HCT116 (cell line): ENCODE measurements around the gene TAF11. TPM values are rescaled to one million over a fixed set of nuclear protein-coding genes. Genes with fewer than 3 reads are reported as not detected.

ENCODE experiments used
- ATAC-seq: fragments of 200-7000 bp; cut with Tn5 transposase; 2 replicates; pipeline ENCODE4 v1.9.1; 2020; ENCODE audit warnings: mild to moderate bottlenecking, moderate library complexity
- BruUV-seq: library from RNA; stranded (reverse); fragments of 400-500 nt; replicated peaks from 2 replicates; lab custom pipeline; 2021; lab: Mats Ljungman, UMichigan
- CTCF ChIA-PET: fragments of 300-600 bp; sonication (Branson Sonifier 250); formaldehyde crosslinking; loops from one replicate; lab custom pipeline; 2021; ENCODE audit warnings: antibody characterized with exemption; lab: Charles Lee
- POLR2A ChIA-PET: fragments of 300-600, 350-600 bp; sonication (Branson Sonifier 250); formaldehyde crosslinking; loops from one replicate; lab custom pipeline; 2021; ENCODE audit warnings: antibody characterized with exemption; lab: Charles Lee
- RAD21 ChIA-PET, 2 experiments: fragments of 300-600 bp; sonication (Branson Sonifier 250); formaldehyde crosslinking; loops; one replicate each; lab custom pipeline; 2023; ENCODE audit warnings: low total read pairs in 2 of 2; ENCODE audit not compliant: uncharacterized antibody in 2 of 2, unreplicated experiment in 2 of 2, low non-redundant PET in 1 of 2; lab: Charles Lee
- DNase-seq: peaks from one replicate; pipeline ENCODE4 v3.0.0-alpha.2; 2010; ENCODE audit warnings: low read depth, low spot score
- H2AFZ ChIP-seq: fragments of 200-600 bp; shearing (Covaris generic), sonication (generic); 2 replicates; pipeline ENCODE4 v1.6.1; 2017; ENCODE audit warnings: low read depth, mixed run types, mixed read lengths, antibody characterized with exemption, low read length; ENCODE audit not compliant: poor library complexity, severe bottlenecking
- H3K27ac ChIP-seq: 2 replicates; pipeline ENCODE4 v1.5.1; 2012; ENCODE audit warnings: low read depth, low read length
- H3K27me3 ChIP-seq: fragments of 200-600 bp; sonication (generic); 2 replicates; pipeline ENCODE4 v1.6.1; 2016; ENCODE audit warnings: mixed run types, low read length, mixed read lengths; ENCODE audit not compliant: insufficient read depth
- H3K36me3 ChIP-seq, 2 experiments: fragments of 200-500 bp in 1 of 2; fragments of 200-600 bp in 1 of 2; sonication (Bioruptor generic) in 1 of 2; sonication (generic) in 1 of 2; 2 replicates each; pipeline versions ENCODE4 v1.5.1 to v1.6.1; 2014 to 2016; ENCODE audit warnings: low read length in 2 of 2, inconsistent platforms in 1 of 2, mixed read lengths in 1 of 2, mixed run types in 1 of 2; ENCODE audit not compliant: insufficient read depth in 2 of 2, control insufficient read depth in 1 of 2
- H3K4me1 ChIP-seq, 2 experiments: fragments of 200-600 bp in 1 of 2; sonication (generic) in 1 of 2; 2 replicates each; pipeline versions ENCODE4 v1.5.1 to v1.6.1; 2012 to 2017; ENCODE audit warnings: low read length in 2 of 2, inconsistent platforms in 1 of 2, mild to moderate bottlenecking in 1 of 2, mixed read lengths in 1 of 2, mixed run types in 1 of 2, moderate library complexity in 1 of 2; ENCODE audit not compliant: insufficient read depth in 2 of 2, control insufficient read depth in 1 of 2
- H3K4me2 ChIP-seq: fragments of 200-600 bp; sonication (generic); 2 replicates; pipeline ENCODE4 v1.6.1; 2017; ENCODE audit warnings: mixed run types, low read length, mixed read lengths
- H3K4me3 ChIP-seq, 2 experiments: fragments of 200-600 bp in 1 of 2; sonication (generic) in 1 of 2; replicated peaks in 1 of 2; 2 replicates each; pipeline ENCODE4 v1.5.1; 2011 to 2016; ENCODE audit warnings: low read length in 2 of 2, control low read depth in 1 of 2, low read depth in 1 of 2, mild to moderate bottlenecking in 1 of 2, mixed read lengths in 1 of 2, mixed run types in 1 of 2
- H3K79me2 ChIP-seq: fragments of 200-600 bp; sonication (generic); 2 replicates; pipeline ENCODE4 v1.6.1; 2017; ENCODE audit warnings: mild to moderate bottlenecking, mixed run types, low read length, moderate library complexity, mixed read lengths; ENCODE audit not compliant: insufficient read depth
- H3K9ac ChIP-seq: fragments of 200-600 bp; sonication (generic); 2 replicates; pipeline ENCODE4 v1.6.1; 2016; ENCODE audit warnings: low read length, mixed read lengths
- H3K9me2 ChIP-seq: fragments of 200-600 bp; sonication (generic), shearing (Covaris generic); 2 replicates; pipeline ENCODE4 v1.6.1; 2017; ENCODE audit warnings: mixed run types, mild to moderate bottlenecking, moderate library complexity; ENCODE audit not compliant: insufficient read depth
- H3K9me3 ChIP-seq, 2 experiments: fragments of 200-500 bp in 1 of 2; fragments of 200-600 bp in 1 of 2; sonication (Bioruptor generic) in 1 of 2; sonication (generic) in 1 of 2; 2 replicates each; pipeline ENCODE4 v1.6.1; 2014 to 2017; ENCODE audit warnings: low read length in 2 of 2, mixed read lengths in 2 of 2, inconsistent platforms in 1 of 2, low read depth in 1 of 2, mild to moderate bottlenecking in 1 of 2, mixed run types in 1 of 2, moderate library complexity in 1 of 2; ENCODE audit not compliant: control insufficient read depth in 1 of 2, insufficient read depth in 1 of 2
- H4K20me1 ChIP-seq: fragments of 200-600 bp; sonication (generic), shearing (Covaris generic); 2 replicates; pipeline ENCODE4 v1.6.1; 2017; ENCODE audit warnings: mixed run types, mild to moderate bottlenecking, moderate library complexity; ENCODE audit not compliant: insufficient read depth
- ATF3 ChIP-seq: IDR thresholded peaks from 2 replicates; pipeline ENCODE4 v1.6.1; 2012
- CEBPB ChIP-seq: IDR thresholded peaks from 2 replicates; pipeline ENCODE4 v1.6.1; 2012; ENCODE audit warnings: low read depth
- ELF1 ChIP-seq: IDR thresholded peaks from 2 replicates; pipeline ENCODE4 v1.6.1; 2012; ENCODE audit warnings: low read depth, borderline replicate concordance
- EZH2 ChIP-seq: fragments of 200-600 bp; sonication (generic); IDR thresholded peaks from 2 replicates; pipeline ENCODE4 v1.6.1; 2017; ENCODE audit warnings: antibody characterized with exemption, mixed run types
- EZH2phosphoT487 ChIP-seq: fragments of 200-600 bp; IDR thresholded peaks from 2 replicates; pipeline ENCODE4 v1.6.1; 2018; ENCODE audit warnings: antibody characterized with exemption, borderline replicate concordance
- MAX ChIP-seq: IDR thresholded peaks from 2 replicates; pipeline ENCODE4 v1.6.1; 2012
- POLR2A ChIP-seq: IDR thresholded peaks from 2 replicates; pipeline ENCODE4 v1.7.0; 2011; ENCODE audit warnings: borderline replicate concordance; ENCODE audit not compliant: insufficient read depth, insufficient read length; ENCODE audit errors: extremely low read depth
- POLR2AphosphoS5 ChIP-seq: IDR thresholded peaks from 2 replicates; pipeline ENCODE4 v1.6.1; 2011; ENCODE audit warnings: mild to moderate bottlenecking, low read depth, low read length, moderate library complexity
- SIN3A ChIP-seq: IDR thresholded peaks from 2 replicates; pipeline ENCODE4 v1.6.1; 2012; ENCODE audit warnings: low read depth
- SP1 ChIP-seq: IDR thresholded peaks from 2 replicates; pipeline ENCODE4 v1.6.1; 2012; ENCODE audit warnings: low read depth
- SRF ChIP-seq: IDR thresholded peaks from 2 replicates; pipeline ENCODE4 v1.6.1; 2012; ENCODE audit warnings: low read depth
- TCF7L2 ChIP-seq: IDR thresholded peaks from 2 replicates; pipeline ENCODE4 v1.7.0; 2011; ENCODE audit warnings: borderline replicate concordance, inconsistent platforms; ENCODE audit not compliant: insufficient read depth, insufficient read length; ENCODE audit errors: extremely low read depth
- ZFX ChIP-seq: fragments of 450-650 bp; IDR thresholded peaks from 2 replicates; pipeline ENCODE4 v1.6.1; 2017
- ZNF274 ChIP-seq: fragments of 200-500 bp; sonication (Bioruptor generic); IDR thresholded peaks from 2 replicates; pipeline ENCODE4 v1.6.1; 2014; ENCODE audit warnings: mild to moderate bottlenecking, low read depth, low read length, inconsistent platforms
- intact Hi-C: fragments of 100-400 bp; cut with micrococcal nuclease; formaldehyde crosslinking; loops from 2 replicates; pipeline ENCODE4 v1.10.0; 2022
- total RNA-seq: library from RNA; stranded (reverse); gene quantifications from one replicate; pipeline ENCODE4 v1.2.1, GENCODE V29; 2021; ENCODE audit not compliant: unreplicated experiment
- TF ChIP-seq, protein P1 (sequence below), 3 experiments: fragments of 200-600 bp in 1 of 3; sonication (generic) in 1 of 3; IDR thresholded peaks in 2 of 3; conservative IDR thresholded peaks in 1 of 3; 2 replicates each; pipeline ENCODE4 v1.5.1; 2012 to 2017; ENCODE audit warnings: low read depth in 2 of 3, low read length in 2 of 3, antibody characterized with exemption in 1 of 3, borderline replicate concordance in 1 of 3, control low read depth in 1 of 3, mild to moderate bottlenecking in 1 of 3, mixed read lengths in 1 of 3, mixed run types in 1 of 3, moderate library complexity in 1 of 3; ENCODE audit not compliant: insufficient read depth in 1 of 3
- TF ChIP-seq, protein P2 (sequence below): IDR thresholded peaks from 2 replicates; pipeline ENCODE4 v1.6.1; 2012; ENCODE audit warnings: low read depth

TAF11 gene
- total RNA-seq, 1 experiment from 2014 or later, result 23.7 TPM

GRCh38 chr6:34858681-34859080 is 29.2 kb downstream of the TAF11 start:
- CTCF ChIA-PET, result interaction anchor here (0.9 to 1.2 kb wide), 3 partner anchors 10 to 17 kb away, joined by 3 to 4 read pairs (median 3); no protein-coding TSS in a partner anchor
- H2AFZ ChIP-seq, result no peak overlapping the region
- no TSS peak for BruUV-seq
- no peaks in the 10 kb centered on the region for H3K27me3 ChIP-seq
- DNase-seq, result no peak
- ATAC-seq, result peak; percentile 84
- peaks cover 15 to 30% of the 10 kb centered on the region in 2 experiments for H3K36me3 ChIP-seq
- intact Hi-C loops, result no loop called here
- RAD21 ChIA-PET, result no interaction called here
- no peak overlapping the region for H3K4me2 ChIP-seq
- no peaks in the 10 kb centered on the region for H3K79me2 ChIP-seq
- H3K9me2 ChIP-seq, result no peaks in the 10 kb centered on the region
- no peaks in the 10 kb centered on the region for H4K20me1 ChIP-seq
- H3K27ac ChIP-seq, result no peak overlapping the region
- H3K9me3 ChIP-seq, result no peaks in the 10 kb centered on the region
- H3K4me3 ChIP-seq, result no peak overlapping the region
- POLR2A ChIA-PET, result no interaction called here
- no peaks in the 10 kb centered on the region for H3K4me1 ChIP-seq
- TF ChIP-seq POLR2AphosphoS5 (no peak), ZFX (no peak)
- TF ChIP-seq, protein P1, sequence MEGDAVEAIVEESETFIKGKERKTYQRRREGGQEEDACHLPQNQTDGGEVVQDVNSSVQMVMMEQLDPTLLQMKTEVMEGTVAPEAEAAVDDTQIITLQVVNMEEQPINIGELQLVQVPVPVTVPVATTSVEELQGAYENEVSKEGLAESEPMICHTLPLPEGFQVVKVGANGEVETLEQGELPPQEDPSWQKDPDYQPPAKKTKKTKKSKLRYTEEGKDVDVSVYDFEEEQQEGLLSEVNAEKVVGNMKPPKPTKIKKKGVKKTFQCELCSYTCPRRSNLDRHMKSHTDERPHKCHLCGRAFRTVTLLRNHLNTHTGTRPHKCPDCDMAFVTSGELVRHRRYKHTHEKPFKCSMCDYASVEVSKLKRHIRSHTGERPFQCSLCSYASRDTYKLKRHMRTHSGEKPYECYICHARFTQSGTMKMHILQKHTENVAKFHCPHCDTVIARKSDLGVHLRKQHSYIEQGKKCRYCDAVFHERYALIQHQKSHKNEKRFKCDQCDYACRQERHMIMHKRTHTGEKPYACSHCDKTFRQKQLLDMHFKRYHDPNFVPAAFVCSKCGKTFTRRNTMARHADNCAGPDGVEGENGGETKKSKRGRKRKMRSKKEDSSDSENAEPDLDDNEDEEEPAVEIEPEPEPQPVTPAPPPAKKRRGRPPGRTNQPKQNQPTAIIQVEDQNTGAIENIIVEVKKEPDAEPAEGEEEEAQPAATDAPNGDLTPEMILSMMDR (IDR thresholded peaks at IDR 0.05 in 2 of 3, conservative IDR thresholded peaks at IDR 0.05 in 1 of 3; ENCODE audit: borderline replicate concordance in 1 of 3, insufficient read depth in 1 of 3, low read depth in 2 of 3, low read length in 2 of 3), result peak in 2 of 3 experiments; percentile 48 to 53; a peak in 4 of 6 replicates
- no peak overlapping the region for H3K9ac ChIP-seq

GRCh38 chr6:34855463-34855862 is 32.4 kb downstream of the TAF11 start:
- CTCF ChIA-PET, result no interaction called here
- peaks cover 15 to 26% of the 10 kb centered on the region in 2 experiments for H3K36me3 ChIP-seq

More at GRCh38 chr6:34855463-34855862, 32.4 kb downstream of the TAF11 start:
- Histone ChIP-seq H3K27ac (no peak overlapping the region), H3K4me2 (no peak overlapping the region), H3K9me2 (no peaks in the 10 kb centered on the region)
- ATAC-seq, result no peak
- TF ChIP-seq SP1 (no peak), ZNF274 (no peak), EZH2phosphoT487 (no peak), MAX (no peak), ATF3 (no peak), ZFX (no peak), CEBPB (no peak), POLR2A (no peak), SIN3A (no peak), SRF (no peak), TCF7L2 (no peak), POLR2AphosphoS5 (no peak), EZH2 (no peak), ELF1 (no peak)
- TF ChIP-seq, protein P2, sequence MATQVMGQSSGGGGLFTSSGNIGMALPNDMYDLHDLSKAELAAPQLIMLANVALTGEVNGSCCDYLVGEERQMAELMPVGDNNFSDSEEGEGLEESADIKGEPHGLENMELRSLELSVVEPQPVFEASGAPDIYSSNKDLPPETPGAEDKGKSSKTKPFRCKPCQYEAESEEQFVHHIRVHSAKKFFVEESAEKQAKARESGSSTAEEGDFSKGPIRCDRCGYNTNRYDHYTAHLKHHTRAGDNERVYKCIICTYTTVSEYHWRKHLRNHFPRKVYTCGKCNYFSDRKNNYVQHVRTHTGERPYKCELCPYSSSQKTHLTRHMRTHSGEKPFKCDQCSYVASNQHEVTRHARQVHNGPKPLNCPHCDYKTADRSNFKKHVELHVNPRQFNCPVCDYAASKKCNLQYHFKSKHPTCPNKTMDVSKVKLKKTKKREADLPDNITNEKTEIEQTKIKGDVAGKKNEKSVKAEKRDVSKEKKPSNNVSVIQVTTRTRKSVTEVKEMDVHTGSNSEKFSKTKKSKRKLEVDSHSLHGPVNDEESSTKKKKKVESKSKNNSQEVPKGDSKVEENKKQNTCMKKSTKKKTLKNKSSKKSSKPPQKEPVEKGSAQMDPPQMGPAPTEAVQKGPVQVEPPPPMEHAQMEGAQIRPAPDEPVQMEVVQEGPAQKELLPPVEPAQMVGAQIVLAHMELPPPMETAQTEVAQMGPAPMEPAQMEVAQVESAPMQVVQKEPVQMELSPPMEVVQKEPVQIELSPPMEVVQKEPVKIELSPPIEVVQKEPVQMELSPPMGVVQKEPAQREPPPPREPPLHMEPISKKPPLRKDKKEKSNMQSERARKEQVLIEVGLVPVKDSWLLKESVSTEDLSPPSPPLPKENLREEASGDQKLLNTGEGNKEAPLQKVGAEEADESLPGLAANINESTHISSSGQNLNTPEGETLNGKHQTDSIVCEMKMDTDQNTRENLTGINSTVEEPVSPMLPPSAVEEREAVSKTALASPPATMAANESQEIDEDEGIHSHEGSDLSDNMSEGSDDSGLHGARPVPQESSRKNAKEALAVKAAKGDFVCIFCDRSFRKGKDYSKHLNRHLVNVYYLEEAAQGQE, result no peak
- TF ChIP-seq, all 23 proteins: peak for 0
- H3K4me3 ChIP-seq, result no peak overlapping the region
- no TSS peak for BruUV-seq
- H3K9ac ChIP-seq, result no peak overlapping the region
- no peak overlapping the region for H2AFZ ChIP-seq
- no peaks in the 10 kb centered on the region for H3K79me2 ChIP-seq
- no peaks in the 10 kb centered on the region for H3K4me1 ChIP-seq
- ChIA-PET RAD21 (no interaction called here), POLR2A (no interaction called here)
- no peak for DNase-seq
- H3K27me3 ChIP-seq, result no peaks in the 10 kb centered on the region
- intact Hi-C loops, result no loop called here
- no peaks in the 10 kb centered on the region for H4K20me1 ChIP-seq
- H3K9me3 ChIP-seq, result no peaks in the 10 kb centered on the region
